T-cell (primary cell): Measurements from ENCODE around the gene PDE4DIP. TPM values are rescaled to one million over a fixed set of nuclear protein-coding genes. Genes with fewer than 3 reads are reported as not detected.
"Not testable (repeated sequence)": the region's sequence is repeated elsewhere in the genome, so short reads cannot be mapped to it uniquely, and the experiment has no call there.

Experiments used
- ATAC-seq, 4 experiments: fragments of 200-7000 bp in 3 of 4; fragments of 150-1000 bp in 1 of 4; cut with Tn5 transposase; replicated peaks in 1 of 4; 1 replicate in 3 of 4; 2 replicates in 1 of 4; pipeline ENCODE4 v1.10.0; 2021; ENCODE audit warnings: moderate library complexity in 3 of 4, mild to moderate bottlenecking in 2 of 4, moderate number of reproducible peaks in 1 of 4
- CTCF ChIA-PET, 2 donors: fragments of 300-600 bp; sonication (Branson Sonifier 250); formaldehyde crosslinking; loops; one replicate each; lab custom pipeline; 2022; ENCODE audit warnings: antibody characterized with exemption in 2 of 2; lab: Charles Lee
- POLR2A ChIA-PET, 2 donors: fragments of 300-600 bp; sonication (Branson Sonifier 250); formaldehyde crosslinking; loops; one replicate each; lab custom pipeline; 2022; ENCODE audit warnings: antibody characterized with exemption in 2 of 2; lab: Charles Lee
- DNase-seq, 35 experiments: peaks; one replicate each; pipeline versions ENCODE4 v3.0.0 to v3.0.0-alpha.2; 2013 to 2023
- H3K27ac ChIP-seq: one replicate; pipeline ENCODE4 v1.5.1; 2013; ENCODE audit warnings: low read length
- H3K27me3 ChIP-seq, 2 experiments: replicated peaks in 1 of 2; 1 replicate in 1 of 2; 2 replicates in 1 of 2; pipeline versions ENCODE4 v1.6.1 to v1.7.0; 2013; ENCODE audit warnings: low read length in 1 of 2, mixed read lengths in 1 of 2; ENCODE audit not compliant: control insufficient read depth in 2 of 2, insufficient read depth in 2 of 2; ENCODE audit errors: extremely low read depth in 1 of 2
- H3K36me3 ChIP-seq, 2 donors: 1 replicate in 1 of 2; 2 replicates in 1 of 2; pipeline versions ENCODE4 v1.6.1 to v1.7.0; 2013; ENCODE audit warnings: low read length in 1 of 2; ENCODE audit not compliant: control insufficient read depth in 2 of 2, insufficient read depth in 1 of 2; ENCODE audit errors: extremely low read depth in 1 of 2
- H3K4me1 ChIP-seq, 2 experiments: 1 replicate in 1 of 2; 2 replicates in 1 of 2; pipeline versions ENCODE4 v1.6.1 to v1.7.0; 2013; ENCODE audit warnings: low read length in 2 of 2, mixed read lengths in 1 of 2; ENCODE audit not compliant: insufficient read depth in 2 of 2, control insufficient read depth in 1 of 2; ENCODE audit errors: extremely low read depth in 1 of 2
- H3K4me3 ChIP-seq, 2 donors: 1 replicate in 1 of 2; 2 replicates in 1 of 2; pipeline versions ENCODE4 v1.5.1 to v1.7.0; 2013; ENCODE audit warnings: mild to moderate bottlenecking in 2 of 2, low read length in 1 of 2, moderate library complexity in 1 of 2; ENCODE audit not compliant: control insufficient read depth in 1 of 2; ENCODE audit errors: extremely low read depth in 1 of 2
- H3K9me3 ChIP-seq: 2 replicates; pipeline ENCODE4 v1.7.0; 2013
- H3K27ac Mint-ChIP-seq, 2 donors: one replicate each; pipeline ENCODE4 v1.8.0; 2020 to 2021; ENCODE audit warnings: mild to moderate bottlenecking in 2 of 2, mixed read lengths in 2 of 2
- H3K27me3 Mint-ChIP-seq, 2 donors: one replicate each; pipeline ENCODE4 v1.8.0; 2021 to 2022; ENCODE audit warnings: mixed read lengths in 2 of 2
- H3K36me3 Mint-ChIP-seq: one replicate; pipeline ENCODE4 v1.8.0; 2021; ENCODE audit warnings: mixed read lengths
- H3K4me1 Mint-ChIP-seq, 3 donors: one replicate each; pipeline ENCODE4 v1.8.0; 2020 to 2022; ENCODE audit warnings: mixed read lengths in 3 of 3, mild to moderate bottlenecking in 1 of 3
- H3K4me3 Mint-ChIP-seq, 3 donors: one replicate each; pipeline ENCODE4 v1.8.0; 2020 to 2022; ENCODE audit warnings: mild to moderate bottlenecking in 3 of 3, mixed read lengths in 3 of 3, moderate library complexity in 3 of 3
- H3K9me3 Mint-ChIP-seq, 3 donors: one replicate each; pipeline ENCODE4 v1.8.0; 2020 to 2022; ENCODE audit warnings: mixed read lengths in 3 of 3
- WGBS: methylation state at CpG from one replicate; pipeline ENCODE4 v1.1.5; 2013; ENCODE audit warnings: missing lambda C conversion rate; ENCODE audit not compliant: insufficient coverage; 5-methylcytosine and 5-hydroxymethylcytosine counted together
- total RNA-seq, 35 experiments: library from RNA in 6 of 35; stranded (reverse) in 6 of 35; fragments of 120-200 nt in 1 of 35; gene quantifications; one replicate each; pipeline versions ENCODE4 v1.2.1 to v1.2.4 and lab custom pipeline; 2013 to 2026

PDE4DIP gene
- total RNA-seq, 5 donors from 2014 or later (not counting 1 experiment from before 2014, with no cell fraction given): 37.0 to 98.1 (median 71.7) TPM

DNA sequence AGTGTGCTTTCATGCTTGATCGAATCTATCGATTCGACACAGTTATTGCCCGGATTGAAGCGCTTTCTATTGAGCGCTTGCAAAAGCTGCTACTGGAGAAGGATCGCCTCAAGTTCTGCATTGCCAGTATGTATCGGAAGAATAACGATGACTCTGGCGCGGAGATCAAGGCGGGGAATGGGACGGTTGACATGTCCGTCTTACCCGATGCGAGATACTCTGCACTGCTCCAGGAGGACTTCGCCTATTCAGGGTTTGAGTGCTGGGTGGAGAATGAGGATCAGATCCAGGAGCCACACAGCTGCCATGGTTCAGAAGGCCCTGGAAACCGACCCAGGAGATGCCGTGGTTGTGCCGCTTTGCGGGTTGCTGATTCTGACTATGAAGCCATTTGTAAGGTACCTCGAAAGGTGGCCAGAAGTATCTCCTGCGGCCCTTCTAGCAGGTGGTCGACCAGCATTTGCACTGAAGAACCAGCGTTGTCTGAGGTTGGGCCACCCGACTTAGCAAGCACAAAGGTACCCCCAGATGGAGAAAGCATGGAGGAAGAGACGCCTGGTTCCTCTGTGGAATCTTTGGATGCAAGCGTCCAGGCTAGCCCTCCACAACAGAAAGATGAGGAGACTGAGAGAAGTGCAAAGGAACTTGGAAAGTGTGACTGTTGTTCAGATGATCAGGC lies 108.8 kb downstream of the PDE4DIP start:
- H3K4me3 ChIP-seq: peak overlapping the region; percentile 44 to 57
- POLR2A ChIA-PET, H3K27ac ChIP-seq, H3K36me3 ChIP-seq, CTCF ChIA-PET, H3K9me3 Mint-ChIP-seq, H3K27me3 ChIP-seq, H3K9me3 ChIP-seq, H3K36me3 Mint-ChIP-seq, H3K4me1 ChIP-seq, H3K27me3 Mint-ChIP-seq: not testable (repeated sequence)
- H3K4me3 Mint-ChIP-seq: peak overlapping the region; percentile 62 to 88 (median 83)
- peaks cover 6 to 18% (median 16%) of the 10 kb centered on the region in 3 donors for H3K4me1 Mint-ChIP-seq
- 5% methylated on average over 10 of the region's 28 CpGs for WGBS
- peak overlapping the region; percentile 31 to 75 for H3K27ac Mint-ChIP-seq
- ATAC-seq (peak in 2 of 4 experiments; percentile 1 to 2), DNase-seq (peak in 9 of 35 experiments; percentile 1 to 25 (median 4))

DNA sequence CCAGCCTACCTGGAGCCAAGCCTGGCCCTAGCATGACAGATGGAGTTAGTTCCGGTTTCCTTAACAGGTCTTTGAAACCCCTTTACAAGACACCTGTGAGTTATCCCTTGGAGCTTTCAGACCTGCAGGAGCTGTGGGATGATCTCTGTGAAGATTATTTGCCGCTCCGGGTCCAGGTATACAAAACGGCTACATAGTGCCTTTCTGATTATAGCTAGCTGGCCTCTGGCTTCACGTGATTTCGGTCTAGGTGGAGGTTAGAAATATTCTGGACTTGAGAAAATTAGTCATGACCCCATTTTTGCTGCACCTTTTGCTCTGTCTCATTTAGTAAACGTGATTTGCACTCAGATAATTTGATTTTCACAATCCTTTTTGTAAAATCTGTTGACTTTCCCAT lies 109.5 kb downstream of the PDE4DIP start:
- CTCF ChIA-PET, H3K4me1 ChIP-seq, ATAC-seq, H3K9me3 ChIP-seq, H3K27me3 Mint-ChIP-seq, DNase-seq, H3K36me3 ChIP-seq, H3K36me3 Mint-ChIP-seq, H3K4me3 ChIP-seq, H3K9me3 Mint-ChIP-seq, POLR2A ChIA-PET, H3K27ac ChIP-seq, H3K27me3 ChIP-seq: not testable (repeated sequence)
- Mint-ChIP-seq H3K27ac (peak overlapping the region; percentile 61), H3K4me1 (peaks cover 9 to 17% (median 16%) of the 10 kb centered on the region in 3 donors), H3K4me3 (peak overlapping the region; percentile 62 to 86 (median 82))
- WGBS: 80% methylated on average over 3 of the region's 7 CpGs

DNA sequence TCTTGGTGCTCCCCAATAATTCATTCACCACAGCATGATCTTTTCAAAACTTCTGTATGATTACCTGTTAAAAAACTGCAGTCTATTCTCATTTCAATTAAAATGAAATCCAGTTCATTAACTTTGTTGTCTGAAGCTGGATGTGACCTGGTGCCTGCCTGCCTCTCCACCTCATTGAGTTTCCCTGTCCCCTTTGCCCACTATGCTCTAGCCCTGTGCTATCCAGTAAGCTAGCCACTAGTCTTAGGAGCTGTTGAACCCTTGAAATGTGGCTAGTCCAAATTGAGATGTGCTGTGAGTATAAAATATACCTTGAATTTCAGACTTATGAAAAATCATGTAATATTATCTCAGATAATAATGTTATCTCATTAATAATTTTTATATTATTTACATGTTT lies 114.1 kb downstream of the PDE4DIP start:
- CTCF ChIA-PET, ATAC-seq, H3K4me1 ChIP-seq, DNase-seq, H3K27ac Mint-ChIP-seq, POLR2A ChIA-PET, H3K36me3 ChIP-seq, H3K36me3 Mint-ChIP-seq, H3K4me1 Mint-ChIP-seq, H3K27me3 ChIP-seq, H3K27ac ChIP-seq, H3K27me3 Mint-ChIP-seq, H3K9me3 Mint-ChIP-seq, H3K4me3 ChIP-seq, H3K9me3 ChIP-seq: not testable (repeated sequence)
- H3K4me3 Mint-ChIP-seq: peak overlapping the region in 2 of 3 donors; percentile 57 to 64

DNA sequence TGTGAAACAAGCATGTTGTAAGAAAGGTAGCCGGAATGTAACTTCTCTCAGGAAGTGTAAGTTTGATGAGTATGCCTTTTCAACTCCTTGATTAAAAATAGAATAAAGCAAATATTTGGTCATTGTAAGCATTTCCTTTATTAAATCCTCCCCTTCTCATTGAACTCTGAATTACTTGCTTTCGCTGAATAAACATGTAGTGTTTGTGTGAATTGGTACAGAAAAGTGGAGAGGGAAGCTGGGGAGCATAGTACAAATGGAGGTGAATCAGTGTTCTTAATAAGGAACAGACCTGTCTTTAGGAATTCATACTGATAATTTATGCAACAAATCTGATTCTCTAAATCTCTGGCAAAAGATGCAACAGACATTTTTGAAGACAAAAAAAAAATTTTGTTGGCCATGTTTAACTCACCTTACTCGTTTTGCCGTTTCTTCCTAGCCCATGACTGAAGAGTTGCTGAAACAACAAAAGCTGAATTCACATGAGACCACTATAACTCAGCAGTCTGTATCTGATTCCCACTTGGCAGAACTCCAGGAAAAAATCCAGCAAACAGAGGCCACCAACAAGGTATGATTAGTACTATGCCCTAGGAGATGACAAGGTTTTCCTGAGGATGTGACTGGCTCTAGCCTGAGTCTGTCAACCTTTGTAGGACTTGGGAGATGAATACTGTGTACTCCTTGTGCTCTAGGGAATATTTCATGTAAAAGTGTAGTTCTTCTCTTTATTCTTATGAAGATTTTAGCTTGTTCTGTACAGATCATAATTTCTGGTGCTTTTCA lies 116.2 kb downstream of the PDE4DIP start:
- DNase-seq, CTCF ChIA-PET, H3K4me3 Mint-ChIP-seq, H3K9me3 ChIP-seq, H3K36me3 ChIP-seq, H3K9me3 Mint-ChIP-seq, H3K27me3 Mint-ChIP-seq, H3K27me3 ChIP-seq, H3K4me1 ChIP-seq, H3K4me1 Mint-ChIP-seq, POLR2A ChIA-PET, H3K4me3 ChIP-seq, ATAC-seq, H3K36me3 Mint-ChIP-seq, H3K27ac ChIP-seq: not testable (repeated sequence)
- H3K27ac Mint-ChIP-seq: peak overlapping the region in 1 of 2 donors; percentile 28
- WGBS: no CpG with 5 or more reads among the region's 4 CpGs

DNA sequence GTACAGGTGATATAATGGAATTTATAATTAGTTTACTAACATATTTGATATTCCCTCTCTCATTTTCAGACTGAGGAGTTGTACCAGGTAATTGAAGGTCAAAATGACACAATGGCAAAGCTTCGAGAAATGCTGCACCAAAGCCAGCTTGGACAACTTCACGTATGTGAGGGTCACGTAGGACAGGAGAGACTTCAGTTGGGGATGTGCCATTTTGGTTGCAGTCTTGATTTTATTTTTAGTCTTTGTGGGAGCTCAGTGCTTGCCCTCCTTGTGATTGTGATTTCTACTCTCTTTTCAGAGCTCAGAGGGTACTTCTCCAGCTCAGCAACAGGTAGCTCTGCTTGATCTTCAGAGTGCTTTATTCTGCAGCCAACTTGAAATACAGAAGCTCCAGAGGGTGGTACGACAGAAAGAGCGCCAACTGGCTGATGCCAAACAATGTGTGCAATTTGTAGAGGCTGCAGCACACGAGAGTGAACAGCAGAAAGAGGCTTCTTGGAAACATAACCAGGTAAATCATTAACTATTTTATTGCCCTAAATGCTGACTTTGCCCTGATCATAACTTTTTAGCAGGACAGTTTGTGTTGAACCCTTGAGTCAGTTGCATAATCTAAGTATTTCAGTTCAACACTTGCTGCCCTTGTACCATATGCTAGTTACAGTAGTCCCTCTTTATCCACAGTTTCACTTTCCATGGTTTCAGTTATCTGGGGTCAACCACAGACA lies 118.1 kb downstream of the PDE4DIP start:
- H3K27ac ChIP-seq, H3K9me3 ChIP-seq, H3K4me3 Mint-ChIP-seq, H3K4me1 ChIP-seq, H3K36me3 Mint-ChIP-seq, ATAC-seq, H3K9me3 Mint-ChIP-seq, H3K27me3 ChIP-seq, POLR2A ChIA-PET, CTCF ChIA-PET, H3K36me3 ChIP-seq, H3K27me3 Mint-ChIP-seq, H3K4me3 ChIP-seq, H3K4me1 Mint-ChIP-seq, DNase-seq, H3K27ac Mint-ChIP-seq: not testable (repeated sequence)
- no CpG with 5 or more reads among the region's 6 CpGs for WGBS

DNA sequence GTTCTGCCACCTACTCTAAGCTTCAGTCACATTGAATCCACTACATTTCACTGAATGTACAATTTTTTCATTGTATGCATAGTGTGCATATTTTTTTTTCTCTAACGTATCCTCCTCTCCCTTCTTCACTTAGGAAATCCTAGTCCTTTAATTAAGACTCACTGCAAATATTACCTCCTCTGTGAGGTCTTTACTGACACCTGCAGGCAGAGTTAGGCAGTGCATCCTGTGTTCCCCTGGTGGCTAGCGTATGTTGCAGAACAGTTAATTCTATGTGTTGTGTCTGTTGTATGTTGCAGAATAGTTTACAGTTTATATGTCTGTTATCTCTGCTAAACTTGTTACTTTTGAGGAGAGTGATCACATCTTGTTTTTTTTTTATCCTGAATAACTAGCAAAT lies 121.9 kb downstream of the PDE4DIP start:
- H3K36me3 Mint-ChIP-seq, H3K36me3 ChIP-seq, H3K27me3 Mint-ChIP-seq, H3K27ac Mint-ChIP-seq, H3K4me1 ChIP-seq, DNase-seq, H3K27me3 ChIP-seq, CTCF ChIA-PET, POLR2A ChIA-PET, H3K9me3 ChIP-seq, H3K27ac ChIP-seq, H3K9me3 Mint-ChIP-seq, H3K4me3 Mint-ChIP-seq, H3K4me3 ChIP-seq, H3K4me1 Mint-ChIP-seq: not testable (repeated sequence)
- WGBS: no CpG with 5 or more reads among the region's 2 CpGs
- peak; percentile 79 to 88 (median 82) for ATAC-seq
